Activated CD4-positive, alpha-beta T cell treated with anti-CD3 and anti-CD28 coated beads, Interleukin-2, amount 50 U/mL, for 48 hours (primary cell): ENCODE measurements around the gene NBAS.
"Not testable (repeated sequence)": the region's sequence is repeated elsewhere in the genome, so short reads cannot be mapped to it uniquely, and the experiment has no call there.

Experiments used
- DNase-seq, 2 experiments: peaks; one replicate each; pipeline ENCODE4 v3.0.0-alpha.2; 2020

NBAS gene

GRCh38 chr2:15520346-15520745 lies 40.8 kb downstream of the NBAS start:
- DNase-seq: no peak

DNA sequence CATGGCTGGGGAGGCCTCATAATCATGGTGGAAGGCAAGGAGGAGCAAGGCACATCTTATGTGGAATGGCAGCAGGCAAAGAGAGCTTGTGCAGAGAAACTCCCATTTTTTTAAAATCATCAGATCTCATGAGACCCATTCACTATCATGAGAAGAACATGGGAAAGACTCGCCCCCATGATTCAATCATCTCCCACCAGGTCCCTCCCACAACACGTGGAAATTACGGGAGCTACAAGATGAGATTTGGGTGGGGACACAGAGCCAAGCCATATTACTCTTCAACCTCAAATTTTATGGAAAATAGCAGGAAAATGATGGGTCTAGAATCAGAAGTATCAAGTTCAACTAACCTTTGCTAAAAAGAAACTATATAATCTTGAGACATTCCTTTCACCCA lies 42.4 kb downstream of the NBAS start:
- not testable (repeated sequence) for DNase-seq

DNA sequence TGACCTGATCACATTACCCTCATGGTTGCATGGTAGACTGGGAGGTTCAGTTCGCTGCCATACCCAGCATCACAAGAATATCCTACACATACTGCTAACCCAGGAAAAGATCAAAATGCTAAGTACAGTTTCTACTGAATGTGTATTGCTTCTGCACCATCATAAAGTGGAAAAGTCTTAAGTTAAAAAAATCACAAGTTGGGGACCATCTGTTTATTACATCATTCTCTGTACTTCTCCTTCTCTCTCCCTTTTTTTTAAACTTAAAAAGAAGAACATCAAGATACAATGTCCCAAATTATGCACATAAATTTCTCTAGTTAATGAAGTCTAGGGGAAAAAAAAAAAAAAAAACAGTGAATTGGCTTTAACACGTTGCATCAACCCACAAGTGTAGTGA lies 43.3 kb downstream of the NBAS start:
- DNase-seq: no peak

DNA sequence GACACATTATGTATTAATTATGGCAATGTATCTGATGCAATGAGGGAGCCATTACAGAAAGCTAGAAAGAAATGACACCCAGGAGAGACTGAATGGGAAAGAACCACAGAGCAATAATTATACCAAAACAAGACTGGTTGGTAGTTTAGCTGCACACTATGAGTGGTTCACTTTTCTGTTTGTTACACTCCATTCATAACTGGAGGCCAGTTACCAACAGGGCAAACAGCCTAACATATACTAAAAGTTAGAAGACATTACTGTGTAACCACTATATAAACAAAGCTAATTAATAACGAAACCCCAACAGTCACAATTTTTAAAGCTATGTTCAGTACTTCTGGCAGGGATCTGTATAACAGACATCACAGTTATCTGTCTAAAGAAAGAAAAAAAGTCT lies 49.4 kb downstream of the NBAS start:
- DNase-seq: no peak

- no peak for DNase-seq
Observed at GRCh38 chr2:15510552-15510951, 50.6 kb downstream of the NBAS start.

GRCh38 chr2:15510131-15510530 lies 51.0 kb downstream of the NBAS start:
- no peak for DNase-seq

- DNase-seq: no peak
Observed at GRCh38 chr2:15507697-15508096, 53.4 kb downstream of the NBAS start.

DNA sequence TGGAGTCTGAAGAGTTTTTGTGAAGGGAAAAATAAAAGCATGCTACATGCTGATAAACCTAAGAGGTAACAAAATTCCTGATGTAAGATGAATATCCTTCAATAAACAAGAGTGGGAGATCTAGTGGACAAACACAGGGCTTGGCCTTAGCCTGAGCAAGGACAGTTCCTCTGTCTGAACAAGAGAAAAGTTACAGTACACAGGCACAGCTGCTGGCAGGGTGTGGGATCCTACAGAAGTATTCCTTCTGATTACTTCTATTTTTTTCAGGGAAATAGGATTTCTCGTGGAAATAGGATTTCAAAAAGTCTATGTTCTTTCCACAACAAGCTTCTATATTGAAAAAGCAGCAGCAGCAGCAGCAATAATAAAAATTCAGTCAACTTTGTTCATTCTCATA lies 54.1 kb downstream of the NBAS start:
- no peak for DNase-seq

GRCh38 chr2:15506229-15506819 lies 54.8 kb downstream of the NBAS start:
- DNase-seq: no peak

DNA sequence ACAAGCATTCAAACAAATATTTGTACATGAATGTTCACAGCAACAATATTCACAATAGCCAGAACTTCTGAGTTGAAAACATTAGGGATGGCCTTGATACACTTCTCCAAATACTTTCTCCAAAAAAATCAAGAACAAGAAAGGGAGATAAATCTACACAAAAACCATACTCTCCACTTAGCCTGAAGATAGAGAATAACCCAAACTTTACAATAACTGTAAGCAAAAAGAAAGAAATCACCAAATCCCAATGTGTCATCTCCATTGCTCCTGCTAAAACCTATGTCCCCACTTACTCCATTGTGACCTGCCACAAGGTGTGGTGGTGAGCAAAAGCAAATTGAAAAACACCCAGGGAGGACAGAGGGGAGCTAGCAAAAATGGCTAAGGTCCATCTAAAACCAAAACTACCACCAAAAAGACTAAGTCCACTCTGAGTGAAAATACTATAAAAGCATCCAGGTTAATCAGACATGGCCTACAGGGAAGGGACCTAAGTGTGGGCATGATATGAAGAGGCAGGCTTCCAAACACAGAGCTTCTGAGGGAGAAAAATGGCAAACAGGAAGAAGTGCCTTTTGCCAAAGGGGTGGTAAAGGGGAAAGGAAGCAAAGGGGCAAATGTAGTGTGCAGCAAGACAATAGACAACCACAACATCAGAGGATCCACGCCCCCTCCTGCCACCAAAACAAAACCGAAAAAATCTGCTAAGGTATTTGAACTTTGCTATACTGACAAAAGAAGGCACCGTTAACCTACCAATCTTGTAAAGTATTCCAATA lies 56.1 kb downstream of the NBAS start:
- no peak for DNase-seq

GRCh38 chr2:15499251-15499650 lies 61.9 kb downstream of the NBAS start:
- not testable (repeated sequence) for DNase-seq

DNA sequence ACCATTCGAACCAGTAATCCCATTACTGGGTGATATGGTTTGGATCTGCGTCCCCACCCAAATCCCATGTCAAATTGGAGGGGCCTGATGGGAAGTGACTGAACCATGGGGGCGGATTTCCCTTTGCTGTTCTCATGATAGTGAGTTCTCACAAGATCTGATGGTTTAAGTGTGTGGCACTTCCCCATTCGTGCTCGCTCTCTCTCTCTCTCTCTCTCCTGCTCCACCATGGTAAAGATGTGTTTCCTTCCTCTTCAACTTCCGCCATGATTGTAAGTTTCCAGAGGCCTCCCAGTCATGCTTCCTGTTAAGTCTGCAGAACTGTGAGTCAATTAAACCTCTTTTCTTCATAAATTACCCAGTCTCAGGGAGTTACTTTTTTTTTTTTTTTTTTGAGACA lies 62.6 kb downstream of the NBAS start:
- no peak for DNase-seq

DNA sequence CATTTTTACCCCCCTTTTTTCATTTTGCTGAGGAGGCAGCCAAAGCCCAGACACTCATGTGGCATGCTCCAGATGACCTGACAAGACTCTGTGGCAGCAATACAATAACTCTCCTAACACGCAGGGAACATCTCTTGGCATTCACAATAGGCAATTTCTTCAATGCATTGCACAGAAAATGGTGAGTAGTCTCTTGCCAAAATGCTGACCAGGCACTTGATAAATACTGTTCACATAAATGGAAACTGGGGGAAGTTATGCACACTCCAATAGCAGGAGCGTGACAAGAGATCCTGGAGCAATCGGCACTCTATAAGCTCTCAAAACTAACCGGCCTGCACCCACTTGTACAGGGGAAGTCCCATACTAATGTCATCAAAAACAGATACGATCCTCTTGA lies 66.3 kb downstream of the NBAS start:
- DNase-seq: no peak

- DNase-seq: no peak
Observed at GRCh38 chr2:15492773-15493325, 68.3 kb downstream of the NBAS start.

DNA sequence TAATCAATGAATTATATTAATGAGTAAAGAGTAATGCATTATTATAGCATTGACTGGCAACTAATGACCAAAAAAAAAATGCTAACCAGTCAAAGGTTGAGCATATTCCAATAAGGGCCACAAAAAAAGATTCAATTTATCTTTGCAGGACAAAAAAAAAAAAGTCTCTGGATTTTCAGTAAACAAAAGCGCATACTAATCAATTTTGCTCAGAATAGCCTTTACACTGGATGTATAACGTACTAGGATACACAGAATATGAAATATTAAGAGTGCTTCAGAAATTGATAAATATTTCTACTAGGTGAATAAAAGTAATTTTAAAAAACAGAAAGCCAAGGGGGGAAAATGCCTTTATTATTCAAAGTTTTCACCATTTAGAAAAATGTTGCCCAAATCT lies 74.4 kb downstream of the NBAS start:
- no peak for DNase-seq

GRCh38 chr2:15485949-15486348 lies 75.2 kb downstream of the NBAS start:
- no peak for DNase-seq

DNA sequence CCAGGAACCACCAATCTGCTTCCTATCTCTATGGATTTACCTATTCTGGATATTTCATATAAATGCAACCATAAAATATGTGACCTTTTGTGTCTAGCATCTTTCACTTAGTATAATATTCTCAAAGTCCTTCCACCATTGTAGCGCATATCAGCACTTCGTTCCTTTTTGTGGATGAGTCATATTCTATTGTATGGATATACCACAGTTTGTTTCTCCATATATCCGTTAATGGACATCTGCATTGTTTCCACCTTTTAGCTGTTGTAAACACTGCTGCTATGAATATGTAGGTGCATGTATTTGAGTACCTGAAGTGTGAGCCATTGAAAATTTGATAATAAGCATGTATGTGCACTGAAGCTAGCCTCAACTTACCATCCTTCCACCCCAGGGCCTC lies 80.1 kb downstream of the NBAS start:
- DNase-seq: no peak

GRCh38 chr2:15480552-15480951 lies 80.6 kb downstream of the NBAS start:
- DNase-seq: no peak

DNA sequence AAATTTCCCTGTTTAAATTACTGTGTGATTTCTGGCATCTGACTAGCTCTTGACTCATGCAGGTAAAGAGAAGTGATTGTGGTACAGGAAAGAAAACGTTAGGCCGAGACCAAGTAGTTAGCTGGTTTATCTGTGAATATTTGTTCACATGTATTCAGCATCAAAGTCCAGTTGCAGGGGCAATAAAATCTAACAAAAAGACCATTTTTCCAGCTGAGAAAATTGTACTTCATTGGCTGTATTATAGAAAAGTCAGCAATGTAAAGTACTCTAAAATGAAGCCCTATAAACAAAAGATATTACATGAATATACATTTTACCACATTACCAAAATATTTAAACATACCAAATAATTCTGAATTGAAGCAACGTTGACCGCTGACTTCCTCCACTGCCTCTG lies 88.3 kb downstream of the NBAS start:
- no peak for DNase-seq

GRCh38 chr2:15472133-15472532 lies 89.0 kb downstream of the NBAS start:
- DNase-seq: no peak

DNA sequence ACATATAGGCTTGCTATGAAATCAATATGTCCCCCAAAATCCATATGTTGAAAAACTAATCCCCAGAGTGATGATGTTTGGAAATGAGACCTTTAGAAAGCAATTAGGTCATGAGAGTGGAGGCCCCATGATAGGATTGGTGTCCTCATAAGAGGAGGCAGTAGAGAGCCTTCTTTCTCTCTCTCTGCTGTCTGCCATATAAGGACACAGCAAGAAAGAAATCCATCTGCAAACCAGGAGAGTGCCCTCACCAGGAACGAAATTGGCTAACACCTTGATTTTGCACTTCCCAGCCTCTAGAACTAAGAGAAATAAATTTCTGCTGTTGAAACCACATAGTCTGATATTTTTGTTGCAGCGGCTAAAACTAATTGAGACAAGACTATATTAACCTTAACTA lies 89.5 kb downstream of the NBAS start:
- no peak for DNase-seq

GRCh38 chr2:15460112-15460620 lies 101.0 kb downstream of the NBAS start:
- DNase-seq: no peak

GRCh38 chr2:15458277-15458676 lies 102.9 kb downstream of the NBAS start:
- DNase-seq: no peak

DNA sequence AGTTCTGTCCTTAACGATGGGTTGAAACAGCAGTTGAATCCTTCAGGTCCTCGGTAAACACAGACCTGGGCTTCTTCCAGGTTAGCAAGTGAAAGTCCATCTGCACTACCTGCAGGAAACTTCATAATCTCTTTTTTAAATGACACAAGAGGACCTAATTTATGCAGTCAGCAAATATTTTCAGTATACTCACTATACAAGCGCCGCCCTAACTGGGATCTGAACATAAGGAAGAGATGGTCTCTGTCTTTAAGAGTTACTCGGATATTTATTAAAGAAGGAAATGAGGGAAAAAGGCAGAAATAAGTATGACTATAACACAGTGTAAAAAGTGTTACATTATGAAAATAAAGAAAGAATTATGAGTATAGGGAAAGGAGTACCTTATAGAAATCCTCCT lies 103.3 kb downstream of the NBAS start:
- DNase-seq: no peak
